OCI-LY3 (cell line): Measurements from ENCODE around the gene CLIP2.

Experiments used
- H2AFZ ChIP-seq: fragments of 200-600, 300-600 bp; shearing (Covaris generic); 2 replicates; pipeline ENCODE4 v1.6.0; 2014; ENCODE audit warnings: antibody characterized with exemption, low read depth, low read length
- H3K27ac ChIP-seq: fragments of 200-600, 300-600 bp; sonication (generic); 2 replicates; pipeline ENCODE4 v1.5.1; 2014; ENCODE audit warnings: mild to moderate bottlenecking, low read length, moderate library complexity, mixed read lengths
- H3K27me3 ChIP-seq: fragments of 200-600, 300-600 bp; sonication (generic); 2 replicates; pipeline ENCODE4 v1.6.1; 2014; ENCODE audit warnings: low read depth, low read length, mixed read lengths
- H3K36me3 ChIP-seq: fragments of 200-600, 300-600 bp; sonication (generic); replicated peaks from 2 replicates; pipeline ENCODE3; 2014; ENCODE audit warnings: low read depth, low read length, mixed read lengths
- H3K4me1 ChIP-seq: fragments of 300-600, 200-600 bp; sonication (generic); 2 replicates; pipeline ENCODE4 v1.6.1; 2014; ENCODE audit warnings: low read length, mixed read lengths
- H3K4me2 ChIP-seq: fragments of 200-600, 300-600 bp; sonication (generic); 2 replicates; pipeline ENCODE4 v1.6.1; 2014; ENCODE audit warnings: low read length, mixed read lengths
- H3K4me3 ChIP-seq: fragments of 300-600, 200-600 bp; sonication (generic); 2 replicates; pipeline ENCODE4 v1.5.1; 2014; ENCODE audit warnings: antibody characterized with exemption, mild to moderate bottlenecking, low read length, moderate library complexity
- H3K79me2 ChIP-seq: fragments of 300-600, 200-600 bp; shearing (Covaris generic); 2 replicates; pipeline ENCODE4 v1.6.1; 2014; ENCODE audit warnings: mild to moderate bottlenecking, low read length, mixed read lengths
- H3K9ac ChIP-seq: fragments of 300-600, 200-600 bp; shearing (Covaris generic); 2 replicates; pipeline ENCODE4 v1.6.0; 2014; ENCODE audit warnings: mild to moderate bottlenecking, low read length, moderate library complexity
- H3K9me3 ChIP-seq: fragments of 200-600, 300-600 bp; shearing (Covaris generic); 2 replicates; pipeline ENCODE4 v1.6.1; 2014; ENCODE audit warnings: low read length, mixed read lengths; ENCODE audit not compliant: insufficient read depth
- H4K20me1 ChIP-seq: fragments of 200-600, 300-600 bp; sonication (generic); 2 replicates; pipeline ENCODE4 v1.6.1; 2016; ENCODE audit warnings: low read length, mixed read lengths; ENCODE audit not compliant: insufficient read depth
- CTCF ChIP-seq: fragments of 200-600, 300-600 bp; sonication (generic); IDR thresholded peaks from 2 replicates; pipeline ENCODE4 v1.5.1; 2014; ENCODE audit warnings: antibody characterized with exemption, low read length, low read depth
- EZH2phosphoT487 ChIP-seq: fragments of 200-600 bp; shearing (Covaris generic); IDR thresholded peaks from 2 replicates; pipeline ENCODE4 v1.6.1; 2018; ENCODE audit warnings: antibody characterized with exemption, mixed run types, low read depth

CLIP2 gene

GRCh38 chr7:74373536-74373935, 84.3 kb downstream of the CLIP2 start:
- Histone ChIP-seq H3K79me2 (no peaks in the 10 kb centered on the region), H3K27ac (no peak overlapping the region), H4K20me1 (peaks cover 3% of the 10 kb centered on the region; the same call in 1 of the 2 replicates), H3K36me3 (peaks cover 8% of the 10 kb centered on the region), H3K4me3 (no peak overlapping the region), H3K27me3 (no peaks in the 10 kb centered on the region), H3K4me1 (0 out of 2 replicates have a peak, but pooled peaks cover 4% of the 10 kb centered on the region), H3K9ac (no peak overlapping the region), H2AFZ (no peak overlapping the region), H3K4me2 (no peak overlapping the region), H3K9me3 (no peaks in the 10 kb centered on the region)
- TF ChIP-seq EZH2phosphoT487 (no peak), CTCF (no peak)

- peaks cover 3% of the 10 kb centered on the region; the same call in 1 of the 2 replicates for H4K20me1 ChIP-seq
- no peak overlapping the region for H3K4me2 ChIP-seq
- no peaks in the 10 kb centered on the region for H3K79me2 ChIP-seq
- no peak overlapping the region for H3K9ac ChIP-seq
- H3K9me3 ChIP-seq: no peaks in the 10 kb centered on the region
- TF ChIP-seq CTCF: no peak
- TF ChIP-seq EZH2phosphoT487: no peak
- no peak overlapping the region for H3K4me3 ChIP-seq
- no peaks in the 10 kb centered on the region for H3K27me3 ChIP-seq
- H3K27ac ChIP-seq: no peak overlapping the region
- peaks cover 8% of the 10 kb centered on the region for H3K36me3 ChIP-seq
- H3K4me1 ChIP-seq: 0 out of 2 replicates have a peak, but pooled peaks cover 4% of the 10 kb centered on the region
- H2AFZ ChIP-seq: no peak overlapping the region
Measured at GRCh38 chr7:74375726-74376220, 86.6 kb downstream of the CLIP2 start.

GRCh38 chr7:74376256-74377036, 87.2 kb downstream of the CLIP2 start:
- Histone ChIP-seq H3K79me2 (no peaks in the 10 kb centered on the region), H3K36me3 (peaks cover 8% of the 10 kb centered on the region), H3K4me2 (no peak overlapping the region), H2AFZ (no peak overlapping the region), H3K27me3 (no peaks in the 10 kb centered on the region), H3K9me3 (no peaks in the 10 kb centered on the region), H3K4me3 (no peak overlapping the region), H4K20me1 (peaks cover 3% of the 10 kb centered on the region; the same call in 1 of the 2 replicates), H3K9ac (no peak overlapping the region), H3K4me1 (0 out of 2 replicates have a peak, but pooled peaks cover 4% of the 10 kb centered on the region), H3K27ac (no peak overlapping the region)
- TF ChIP-seq CTCF: no peak
- no peak for TF ChIP-seq EZH2phosphoT487

GRCh38 chr7:74379938-74380337, 90.7 kb downstream of the CLIP2 start:
- Histone ChIP-seq H3K9me3 (no peaks in the 10 kb centered on the region), H3K36me3 (peaks cover 4% of the 10 kb centered on the region), H4K20me1 (no peaks in the 10 kb centered on the region), H3K27ac (no peak overlapping the region), H3K27me3 (no peaks in the 10 kb centered on the region), H3K4me2 (no peak overlapping the region), H3K4me3 (no peak overlapping the region), H3K4me1 (no peaks in the 10 kb centered on the region), H3K79me2 (no peaks in the 10 kb centered on the region), H3K9ac (no peak overlapping the region), H2AFZ (no peak overlapping the region)
- TF ChIP-seq EZH2phosphoT487 (no peak), CTCF (no peak)
